NB4 (cell line): ENCODE measurements around the gene TSKU.

Experiments used
- DNase-seq: peaks from one replicate; pipeline ENCODE4 v3.0.0; 2010; ENCODE audit warnings: low read depth
- H3K4me3 ChIP-seq: one replicate; pipeline ENCODE4 v1.5.1; 2011; ENCODE audit warnings: mild to moderate bottlenecking, low read depth, low read length, moderate library complexity
- CTCF ChIP-seq: IDR thresholded peaks from one replicate; pipeline ENCODE4 v1.5.1; 2012; ENCODE audit warnings: low read depth, low read length
- MAX ChIP-seq: IDR thresholded peaks from 2 replicates; pipeline ENCODE4 v1.6.1; 2011; ENCODE audit warnings: low read depth, low read length
- MYC ChIP-seq: IDR thresholded peaks from 2 replicates; pipeline ENCODE4 v1.6.1; 2011; ENCODE audit warnings: low read depth, low read length
- POLR2A ChIP-seq: IDR thresholded peaks from 2 replicates; pipeline ENCODE4 v1.6.1; 2011; ENCODE audit warnings: mild to moderate bottlenecking; ENCODE audit not compliant: insufficient read length; ENCODE audit errors: extremely low read depth

TSKU gene

GRCh38 chr11:76758311-76758710, 24.8 kb upstream of the TSKU start:
- H3K4me3 ChIP-seq: no peak overlapping the region
- TF ChIP-seq CTCF (no peak), MYC (no peak)
- no peak for DNase-seq

- no peak for TF ChIP-seq POLR2A
- TF ChIP-seq CTCF: no peak
- no peak for TF ChIP-seq MAX
- no peak for TF ChIP-seq MYC
- DNase-seq: no peak
- no peak overlapping the region for H3K4me3 ChIP-seq
Measured at GRCh38 chr11:76759092-76759491, 24.1 kb upstream of the TSKU start.

GRCh38 chr11:76759517-76759916, 23.6 kb upstream of the TSKU start:
- no peak overlapping the region for H3K4me3 ChIP-seq
- TF ChIP-seq POLR2A: no peak
- TF ChIP-seq MYC: no peak
- no peak for TF ChIP-seq MAX
- no peak for TF ChIP-seq CTCF
- no peak for DNase-seq

DNA sequence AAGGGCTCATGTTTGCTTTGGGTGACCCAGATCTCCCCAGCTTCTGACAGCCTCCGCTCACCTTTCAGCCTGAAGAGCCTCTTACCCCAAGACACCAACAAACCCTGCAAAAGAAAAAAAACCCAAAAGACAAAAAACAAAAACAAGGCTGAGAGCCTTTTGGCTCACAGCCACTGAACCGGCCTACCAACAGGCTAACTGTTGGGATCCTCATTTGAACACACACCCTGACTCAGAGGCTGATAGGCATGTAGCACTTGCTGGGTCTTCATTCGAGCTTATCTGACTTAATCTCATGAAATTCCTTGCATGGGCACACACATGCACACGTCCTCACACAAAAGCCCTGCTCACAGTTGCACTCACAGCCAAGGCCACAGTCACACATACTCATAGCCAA, 22.9 kb upstream of the TSKU start:
- no peak overlapping the region for H3K4me3 ChIP-seq
- no peak for TF ChIP-seq MAX
- DNase-seq: no peak

DNA sequence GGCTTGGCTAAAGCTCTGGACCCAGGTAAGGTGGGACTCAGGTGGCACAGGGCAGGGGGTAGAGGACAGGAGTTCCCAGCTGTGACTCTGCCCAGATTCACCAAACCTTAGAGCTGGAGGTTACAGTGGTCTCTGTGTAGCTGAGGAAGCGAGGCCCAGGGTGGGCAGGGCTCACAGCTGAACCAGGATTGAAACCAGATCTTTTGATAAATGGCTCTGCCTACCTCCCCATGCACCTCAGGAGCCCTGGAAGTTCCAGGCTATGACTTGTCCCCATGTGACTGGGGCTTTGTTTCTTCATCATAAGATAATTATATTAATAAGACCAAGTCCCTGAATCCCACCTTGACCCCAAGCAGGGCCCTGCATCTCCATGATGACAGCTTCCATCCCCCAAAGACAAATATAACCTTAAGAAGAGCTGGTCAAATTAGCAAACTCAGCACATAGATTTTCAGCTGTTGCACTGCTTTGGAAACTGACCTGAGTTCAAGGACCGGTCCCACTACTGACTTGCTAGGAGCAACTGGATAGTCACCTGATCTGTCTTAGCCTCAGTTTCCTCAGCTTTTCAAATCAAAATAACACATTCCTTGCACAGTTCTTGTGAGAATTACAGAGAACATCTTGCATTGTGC, 21.3 kb upstream of the TSKU start:
- DNase-seq: no peak
- TF ChIP-seq MYC: no peak
- TF ChIP-seq CTCF: no peak
- no peak for TF ChIP-seq MAX
- no peak for TF ChIP-seq POLR2A
- no peak overlapping the region for H3K4me3 ChIP-seq

DNA sequence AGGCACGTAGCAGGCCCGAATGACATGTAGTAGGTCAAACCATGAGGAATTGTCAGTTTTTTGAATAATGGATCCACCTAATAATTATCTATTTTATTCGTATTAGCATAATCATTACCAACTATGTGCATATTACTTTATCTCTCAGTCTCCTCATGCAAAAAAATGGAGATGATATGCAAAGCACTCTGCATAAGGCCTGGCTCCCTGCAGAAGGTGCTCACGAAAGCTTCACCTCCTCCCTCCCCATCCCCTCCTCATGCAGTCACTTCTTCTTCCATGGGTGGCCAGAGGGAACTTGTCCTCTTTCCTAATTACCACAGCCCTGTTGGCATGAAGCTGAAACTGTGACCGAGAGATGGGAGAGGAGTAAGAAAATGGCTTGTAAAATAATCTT, 20.8 kb upstream of the TSKU start:
- H3K4me3 ChIP-seq: no peak overlapping the region
- no peak for TF ChIP-seq MYC
- TF ChIP-seq POLR2A: no peak
- DNase-seq: no peak

GRCh38 chr11:76762867-76763572, 20.1 kb upstream of the TSKU start:
- no peak for DNase-seq
- H3K4me3 ChIP-seq: no peak overlapping the region
- TF ChIP-seq MYC (no peak), CTCF (no peak), POLR2A (no peak), MAX (no peak)
